ENCODE data around the gene KANK4.

DNA sequence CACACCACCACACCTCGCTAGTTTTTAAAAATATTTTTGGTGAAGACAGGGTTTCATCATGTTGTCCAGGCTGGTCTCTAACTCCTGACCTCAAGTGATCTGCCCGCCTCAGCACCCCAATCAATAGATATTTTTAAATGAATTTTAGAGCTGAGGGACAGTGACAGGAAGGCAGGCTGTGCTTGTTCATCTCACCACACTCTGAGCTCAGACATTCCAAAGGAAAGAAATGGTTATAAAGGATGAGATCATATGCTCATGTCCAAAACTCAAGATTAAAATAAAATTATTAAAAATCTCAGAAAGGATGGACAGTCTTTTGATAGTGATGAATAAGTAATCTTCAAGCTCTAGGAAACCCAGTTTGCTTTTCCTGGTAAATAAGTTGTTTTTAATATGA, 83.7 kb downstream of the KANK4 start:
- TF ChIP-seq MXI1 (IDR thresholded peaks at IDR 0.05; ENCODE audit: borderline replicate concordance, low read depth, low read length) (no peak), POLR2A (IDR thresholded peaks at IDR 0.05; ENCODE audit: low read depth, low read length) (no peak), FOS (IDR thresholded peaks at IDR 0.05; ENCODE audit: low read depth, low read length) (no peak), RCOR1 (IDR thresholded peaks at IDR 0.05; ENCODE audit: insufficient replicate concordance, low read length) (no peak), MAFK (IDR thresholded peaks at IDR 0.05; ENCODE audit: low read depth, low read length) (no peak), RFX5 (IDR thresholded peaks at IDR 0.05; ENCODE audit: low read depth, low read length) (no peak), MAZ (IDR thresholded peaks at IDR 0.05; ENCODE audit: borderline replicate concordance, low read depth, low read length) (no peak), RAD21 (IDR thresholded peaks at IDR 0.05; ENCODE audit: low read length) (no peak), NFE2L2 (IDR thresholded peaks at IDR 0.05; ENCODE audit: low read depth, low read length) (no peak)
- TF ChIP-seq, protein P1, sequence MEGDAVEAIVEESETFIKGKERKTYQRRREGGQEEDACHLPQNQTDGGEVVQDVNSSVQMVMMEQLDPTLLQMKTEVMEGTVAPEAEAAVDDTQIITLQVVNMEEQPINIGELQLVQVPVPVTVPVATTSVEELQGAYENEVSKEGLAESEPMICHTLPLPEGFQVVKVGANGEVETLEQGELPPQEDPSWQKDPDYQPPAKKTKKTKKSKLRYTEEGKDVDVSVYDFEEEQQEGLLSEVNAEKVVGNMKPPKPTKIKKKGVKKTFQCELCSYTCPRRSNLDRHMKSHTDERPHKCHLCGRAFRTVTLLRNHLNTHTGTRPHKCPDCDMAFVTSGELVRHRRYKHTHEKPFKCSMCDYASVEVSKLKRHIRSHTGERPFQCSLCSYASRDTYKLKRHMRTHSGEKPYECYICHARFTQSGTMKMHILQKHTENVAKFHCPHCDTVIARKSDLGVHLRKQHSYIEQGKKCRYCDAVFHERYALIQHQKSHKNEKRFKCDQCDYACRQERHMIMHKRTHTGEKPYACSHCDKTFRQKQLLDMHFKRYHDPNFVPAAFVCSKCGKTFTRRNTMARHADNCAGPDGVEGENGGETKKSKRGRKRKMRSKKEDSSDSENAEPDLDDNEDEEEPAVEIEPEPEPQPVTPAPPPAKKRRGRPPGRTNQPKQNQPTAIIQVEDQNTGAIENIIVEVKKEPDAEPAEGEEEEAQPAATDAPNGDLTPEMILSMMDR (conservative IDR thresholded peaks at IDR 0.05; ENCODE audit: low read depth, low read length) = no peak
- TF ChIP-seq, protein P2, sequence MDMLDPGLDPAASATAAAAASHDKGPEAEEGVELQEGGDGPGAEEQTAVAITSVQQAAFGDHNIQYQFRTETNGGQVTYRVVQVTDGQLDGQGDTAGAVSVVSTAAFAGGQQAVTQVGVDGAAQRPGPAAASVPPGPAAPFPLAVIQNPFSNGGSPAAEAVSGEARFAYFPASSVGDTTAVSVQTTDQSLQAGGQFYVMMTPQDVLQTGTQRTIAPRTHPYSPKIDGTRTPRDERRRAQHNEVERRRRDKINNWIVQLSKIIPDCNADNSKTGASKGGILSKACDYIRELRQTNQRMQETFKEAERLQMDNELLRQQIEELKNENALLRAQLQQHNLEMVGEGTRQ (IDR thresholded peaks at IDR 0.05; ENCODE audit: low read depth, low read length) = no peak
- TF ChIP-seq, protein P3, sequence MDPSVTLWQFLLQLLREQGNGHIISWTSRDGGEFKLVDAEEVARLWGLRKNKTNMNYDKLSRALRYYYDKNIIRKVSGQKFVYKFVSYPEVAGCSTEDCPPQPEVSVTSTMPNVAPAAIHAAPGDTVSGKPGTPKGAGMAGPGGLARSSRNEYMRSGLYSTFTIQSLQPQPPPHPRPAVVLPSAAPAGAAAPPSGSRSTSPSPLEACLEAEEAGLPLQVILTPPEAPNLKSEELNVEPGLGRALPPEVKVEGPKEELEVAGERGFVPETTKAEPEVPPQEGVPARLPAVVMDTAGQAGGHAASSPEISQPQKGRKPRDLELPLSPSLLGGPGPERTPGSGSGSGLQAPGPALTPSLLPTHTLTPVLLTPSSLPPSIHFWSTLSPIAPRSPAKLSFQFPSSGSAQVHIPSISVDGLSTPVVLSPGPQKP (IDR thresholded peaks at IDR 0.05; ENCODE audit: borderline replicate concordance, low read depth, low read length) = no peak

All from IMR-90 (cell line).